Measurements from ENCODE around the gene NSMF.

NSMF gene

DNA sequence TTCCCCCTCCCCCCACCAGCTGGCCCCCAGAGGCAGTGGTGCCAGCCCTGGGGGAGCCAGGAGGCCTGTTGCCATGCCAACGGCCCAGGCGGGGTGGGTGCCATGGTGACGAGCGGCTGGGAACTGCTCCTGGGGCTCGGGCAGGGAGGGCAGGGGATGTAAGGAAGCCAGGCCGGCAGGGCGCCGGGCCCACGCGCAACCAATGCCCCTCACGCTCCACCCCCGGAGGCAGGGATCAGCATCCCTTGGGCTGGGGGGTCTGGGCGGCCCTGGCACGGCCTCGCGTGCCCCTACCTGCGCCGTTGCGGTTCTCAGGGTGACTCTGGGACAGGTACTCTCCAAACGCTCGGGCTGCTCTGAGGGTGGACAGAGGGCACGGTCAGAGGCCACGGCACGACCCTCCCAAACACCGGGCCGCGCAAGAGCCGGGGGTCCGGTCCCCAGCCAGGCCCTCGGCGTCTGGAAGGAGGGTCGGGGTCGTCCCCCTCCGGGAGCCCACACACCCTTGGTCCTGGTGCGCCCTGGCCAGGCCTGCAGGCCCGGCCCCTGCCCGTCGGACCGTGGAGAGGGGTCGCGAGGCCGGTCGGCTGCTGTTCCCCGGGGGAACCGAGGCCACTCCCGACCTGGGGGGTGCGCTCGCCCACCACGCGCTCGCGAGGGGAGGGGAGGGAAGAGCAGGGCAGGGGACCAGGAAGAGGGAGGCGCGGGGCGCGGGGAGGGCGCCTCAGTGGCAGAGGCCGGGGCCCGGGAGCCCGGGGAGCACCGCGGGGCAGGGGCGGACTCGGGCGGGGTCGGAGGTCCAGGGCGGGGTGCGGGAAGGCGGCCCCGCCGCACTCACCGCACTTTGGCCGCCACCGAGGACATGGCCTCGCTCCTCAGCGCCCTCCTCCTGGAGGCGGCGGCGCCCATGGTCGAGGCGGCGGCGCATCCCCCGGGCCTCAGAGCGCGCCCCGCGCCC, 661 bp downstream of the NSMF start:
- TF ChIP-seq, protein P1, sequence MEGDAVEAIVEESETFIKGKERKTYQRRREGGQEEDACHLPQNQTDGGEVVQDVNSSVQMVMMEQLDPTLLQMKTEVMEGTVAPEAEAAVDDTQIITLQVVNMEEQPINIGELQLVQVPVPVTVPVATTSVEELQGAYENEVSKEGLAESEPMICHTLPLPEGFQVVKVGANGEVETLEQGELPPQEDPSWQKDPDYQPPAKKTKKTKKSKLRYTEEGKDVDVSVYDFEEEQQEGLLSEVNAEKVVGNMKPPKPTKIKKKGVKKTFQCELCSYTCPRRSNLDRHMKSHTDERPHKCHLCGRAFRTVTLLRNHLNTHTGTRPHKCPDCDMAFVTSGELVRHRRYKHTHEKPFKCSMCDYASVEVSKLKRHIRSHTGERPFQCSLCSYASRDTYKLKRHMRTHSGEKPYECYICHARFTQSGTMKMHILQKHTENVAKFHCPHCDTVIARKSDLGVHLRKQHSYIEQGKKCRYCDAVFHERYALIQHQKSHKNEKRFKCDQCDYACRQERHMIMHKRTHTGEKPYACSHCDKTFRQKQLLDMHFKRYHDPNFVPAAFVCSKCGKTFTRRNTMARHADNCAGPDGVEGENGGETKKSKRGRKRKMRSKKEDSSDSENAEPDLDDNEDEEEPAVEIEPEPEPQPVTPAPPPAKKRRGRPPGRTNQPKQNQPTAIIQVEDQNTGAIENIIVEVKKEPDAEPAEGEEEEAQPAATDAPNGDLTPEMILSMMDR (IDR thresholded peaks at IDR 0.05), result no peak
- TF ChIP-seq ZFX (IDR thresholded peaks at IDR 0.05; ENCODE audit: borderline replicate concordance), result no peak
- H3K27ac ChIP-seq, result peak overlapping the region; percentile 56

DNA sequence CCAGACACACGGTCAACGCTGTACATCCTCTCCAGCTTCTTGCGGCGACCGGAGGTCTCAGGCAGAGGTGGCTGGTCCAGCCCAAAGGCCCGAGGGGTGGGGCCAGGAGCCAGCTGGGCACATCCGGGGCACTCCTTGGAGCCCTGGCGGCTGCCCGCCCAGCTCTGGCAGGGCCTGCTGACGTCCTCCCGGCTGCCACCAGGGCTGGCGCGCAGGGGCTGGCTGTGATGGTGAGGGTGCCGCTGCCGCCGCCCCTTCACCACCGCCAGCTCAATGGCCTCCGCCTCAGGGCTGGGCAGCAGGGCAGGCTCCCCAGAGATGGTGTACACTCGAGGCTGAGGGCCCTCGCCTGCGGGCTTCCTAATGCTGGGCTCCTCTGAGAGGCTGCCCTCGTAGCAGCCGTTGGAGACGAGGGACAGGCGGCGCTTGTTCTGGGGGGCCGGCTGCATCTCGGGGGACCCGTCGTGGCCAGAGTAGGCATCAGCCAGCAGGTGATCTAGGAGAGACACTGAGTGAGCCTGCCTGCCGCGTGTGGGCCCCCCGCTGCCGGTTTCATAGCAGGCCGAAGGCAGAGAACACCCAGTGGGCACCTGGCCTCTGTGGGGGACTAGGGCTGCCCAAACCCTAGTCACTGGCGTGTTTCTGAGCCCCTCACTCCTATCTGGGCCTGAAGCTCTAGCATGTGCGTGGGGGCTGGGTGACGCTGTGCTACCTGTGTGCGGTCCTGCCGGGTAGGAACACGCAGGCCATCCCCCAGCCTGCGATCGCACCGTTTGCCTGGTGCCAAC, 1.5 kb downstream of the NSMF start:
- TF ChIP-seq ZFX (IDR thresholded peaks at IDR 0.05; ENCODE audit: borderline replicate concordance), result no peak
- TF ChIP-seq, protein P1 (IDR thresholded peaks at IDR 0.05), result no peak
- H3K27ac ChIP-seq, result no peak overlapping the region; the same call in 1 of the 2 replicates

DNA sequence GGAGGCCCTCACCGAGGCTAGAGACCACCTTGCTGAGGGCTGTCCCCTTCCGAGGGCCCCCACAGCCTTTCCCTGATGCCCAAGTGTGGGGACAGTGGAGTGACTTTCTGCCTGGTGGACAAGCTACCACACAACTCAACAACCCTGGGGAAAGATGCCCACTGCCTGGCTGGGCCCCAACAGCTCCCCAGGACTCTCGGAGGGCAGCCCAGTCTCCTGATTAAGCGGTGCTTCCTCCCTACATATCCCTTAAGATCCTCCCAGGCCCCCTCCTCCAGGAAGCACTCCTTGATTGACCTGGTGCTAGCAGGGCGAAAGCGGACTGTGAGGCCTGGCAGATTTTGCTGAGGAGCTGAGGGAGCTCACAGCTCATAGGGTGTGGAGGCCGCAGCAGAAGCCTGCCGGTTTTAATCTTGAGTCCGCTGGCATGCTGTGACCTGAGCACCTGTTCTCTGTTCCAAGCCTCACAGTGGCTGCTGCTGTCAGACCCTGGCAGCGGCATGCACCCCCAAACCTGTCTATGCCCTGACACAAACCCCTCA, 2.2 kb downstream of the NSMF start:
- no peak for TF ChIP-seq ZFX (IDR thresholded peaks at IDR 0.05; ENCODE audit: borderline replicate concordance)
- TF ChIP-seq, protein P1 (IDR thresholded peaks at IDR 0.05), result no peak
- H3K27ac ChIP-seq, result peak overlapping the region; percentile 17; the same call in 1 of the 2 replicates

DNA sequence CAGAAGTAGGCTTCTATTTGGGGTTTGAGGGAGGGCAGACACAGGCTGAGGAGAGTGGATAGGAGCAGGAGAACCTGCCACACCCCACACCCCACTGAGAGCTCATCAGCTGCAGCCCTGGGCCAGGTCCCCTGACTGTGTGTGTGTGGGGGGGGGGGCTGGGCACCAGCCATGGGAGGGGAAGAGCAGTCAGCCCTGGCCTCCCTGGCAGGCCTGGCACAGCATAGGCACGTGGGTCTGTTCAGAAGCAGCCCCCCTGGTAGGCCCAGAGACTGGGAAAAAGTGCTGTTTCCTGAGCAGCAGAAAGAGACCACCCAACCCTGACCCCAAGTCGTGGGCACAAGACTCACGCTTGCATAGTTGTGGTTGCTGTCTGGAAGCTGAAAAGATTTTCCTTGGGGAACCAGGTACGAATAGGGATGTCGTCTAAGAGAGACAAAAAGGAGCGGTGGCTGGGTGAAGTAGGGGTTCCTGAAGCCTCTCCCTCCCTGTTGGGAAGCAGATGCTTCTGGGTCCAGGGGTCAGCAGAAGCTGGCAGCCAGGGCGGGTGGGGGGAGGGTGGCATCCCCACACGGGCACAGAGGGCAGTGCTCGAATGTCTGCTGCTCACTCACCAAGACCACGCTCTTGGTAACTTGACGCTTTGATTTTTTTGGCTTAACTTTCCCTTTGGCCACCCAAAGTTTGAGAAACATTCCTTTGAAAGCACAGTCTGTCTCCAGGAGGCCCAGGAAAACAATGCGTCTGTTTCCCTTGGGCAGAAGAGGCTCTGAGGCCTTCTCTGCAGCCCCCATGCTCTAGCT, 2.9 kb downstream of the NSMF start:
- TF ChIP-seq, protein P1 (IDR thresholded peaks at IDR 0.05), result no peak
- TF ChIP-seq ZFX (IDR thresholded peaks at IDR 0.05; ENCODE audit: borderline replicate concordance), result no peak
- H3K27ac ChIP-seq, result peak overlapping the region; percentile 17; the same call in 1 of the 2 replicates

DNA sequence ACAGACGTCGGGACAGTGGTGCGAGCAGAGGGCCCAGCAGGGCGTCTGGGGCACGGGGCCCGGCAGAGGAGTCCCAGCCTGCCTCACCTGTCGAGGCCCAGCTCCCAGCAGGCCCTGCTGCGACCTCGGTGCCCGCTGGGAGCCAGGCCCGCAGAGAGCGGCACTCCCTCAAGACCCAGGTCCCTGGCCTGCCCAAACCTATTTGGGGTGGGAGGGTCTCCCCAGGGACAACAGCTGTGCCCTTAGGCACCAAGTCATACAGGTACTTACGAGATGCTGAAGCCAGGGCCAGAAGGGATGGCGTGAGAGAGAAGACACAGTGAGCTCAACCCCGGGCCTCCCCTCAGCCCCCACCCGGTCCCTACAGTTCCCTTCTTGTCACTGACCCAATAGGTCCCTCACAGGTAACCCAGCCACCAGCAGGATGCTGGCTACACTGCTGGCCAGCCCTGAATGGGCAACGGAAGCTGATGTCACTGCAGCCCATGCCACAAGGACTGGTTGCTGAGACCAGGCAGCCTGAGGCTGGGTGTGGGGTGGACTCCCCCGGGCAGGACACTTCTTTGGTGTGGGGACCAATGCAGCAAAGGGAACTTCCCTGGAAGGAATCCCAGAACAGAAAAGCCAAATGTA, 3.7 kb downstream of the NSMF start:
- no peak overlapping the region for H3K27ac ChIP-seq
- no peak for TF ChIP-seq ZFX (IDR thresholded peaks at IDR 0.05; ENCODE audit: borderline replicate concordance)
- TF ChIP-seq, protein P1 (IDR thresholded peaks at IDR 0.05), result no peak

DNA sequence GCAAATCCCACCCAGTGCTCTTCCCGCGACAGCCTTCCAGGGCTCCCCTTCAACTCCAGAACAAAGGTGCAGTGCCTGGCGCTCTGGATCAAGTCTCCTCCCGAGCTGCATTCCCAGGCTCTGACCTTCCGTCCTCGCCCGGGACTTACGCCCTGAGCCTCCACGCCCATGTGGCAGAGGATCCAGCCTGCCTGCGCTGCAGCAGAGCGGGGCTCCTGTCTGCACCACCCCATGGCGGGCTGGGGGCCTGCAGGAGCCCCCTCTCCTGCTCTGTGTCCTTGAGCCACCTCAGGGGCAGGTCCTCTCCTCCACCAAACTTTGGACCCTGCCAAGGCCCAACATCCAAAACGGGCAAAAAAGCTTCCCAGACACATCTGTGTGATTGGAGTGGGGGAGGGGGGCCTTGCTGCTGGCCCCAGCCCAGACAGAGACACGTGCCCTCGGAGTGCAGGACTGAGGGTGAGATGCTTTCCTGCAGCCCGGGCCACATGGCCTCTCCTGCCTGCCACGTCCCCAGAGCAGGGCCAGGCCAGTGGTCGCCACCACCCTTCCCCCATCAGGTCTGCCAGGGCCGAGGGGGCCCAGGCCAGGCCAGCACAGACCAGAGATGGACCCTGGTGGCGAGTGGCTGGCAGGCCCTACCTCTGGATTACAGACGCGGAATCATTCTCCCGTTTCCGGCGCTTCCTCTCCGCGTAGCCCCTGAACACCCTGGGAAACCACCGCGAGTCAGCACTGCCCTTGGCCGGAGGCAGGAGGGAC, 4.4 kb downstream of the NSMF start:
- no peak overlapping the region for H3K27ac ChIP-seq

More for the DNA sequence above, 4.4 kb downstream of the NSMF start:
- TF ChIP-seq ZFX (IDR thresholded peaks at IDR 0.05; ENCODE audit: borderline replicate concordance), result no peak
- TF ChIP-seq, protein P1 (IDR thresholded peaks at IDR 0.05), result no peak

All from 22Rv1 (cell line).